Endodermal cell (in vitro differentiated cells): ENCODE measurements around the gene LONRF2. TPM values are rescaled to one million over a fixed set of nuclear protein-coding genes. Genes with fewer than 3 reads are reported as not detected.

Experiments
- DNase-seq: peaks from one replicate; pipeline ENCODE4 v3.0.0-alpha.2; 2017
- H3K27ac ChIP-seq: 2 replicates; pipeline ENCODE4 v1.5.1; 2013; ENCODE audit warnings: mild to moderate bottlenecking, low read depth, low read length, moderate library complexity
- H3K27me3 ChIP-seq: 2 replicates; pipeline ENCODE4 v1.6.1; 2013; ENCODE audit warnings: mild to moderate bottlenecking, low read length, moderate library complexity; ENCODE audit not compliant: insufficient read depth, control insufficient read depth, poor library complexity, severe bottlenecking
- H3K36me3 ChIP-seq: 2 replicates; pipeline ENCODE4 v1.7.0; 2013; ENCODE audit warnings: mild to moderate bottlenecking, low read length, moderate library complexity; ENCODE audit not compliant: control insufficient read depth, insufficient read depth
- H3K4me1 ChIP-seq: one replicate; pipeline ENCODE4 v1.7.0; 2013; ENCODE audit warnings: low read length; ENCODE audit not compliant: control insufficient read depth, insufficient read depth
- H3K4me3 ChIP-seq: 2 replicates; pipeline ENCODE4 v1.5.1; 2013; ENCODE audit warnings: mild to moderate bottlenecking, low read length, moderate library complexity
- H3K9ac ChIP-seq: 2 replicates; pipeline ENCODE4 v1.6.1; 2013; ENCODE audit warnings: mild to moderate bottlenecking, low read length, moderate library complexity; ENCODE audit not compliant: poor library complexity, severe bottlenecking; ENCODE audit errors: extremely low read depth
- H3K9me3 ChIP-seq: 2 replicates; pipeline ENCODE4 v1.6.1; 2013; ENCODE audit warnings: mild to moderate bottlenecking, low read length, moderate library complexity; ENCODE audit not compliant: control insufficient read depth
- H3K27ac Mint-ChIP-seq: 2 replicates; pipeline ENCODE4 v1.8.0; 2020; ENCODE audit warnings: mixed read lengths
- H3K27me3 Mint-ChIP-seq: 2 replicates; pipeline ENCODE4 v1.8.0; 2021; ENCODE audit warnings: mild to moderate bottlenecking, mixed read lengths; ENCODE audit not compliant: insufficient read depth
- H3K36me3 Mint-ChIP-seq: 2 replicates; pipeline ENCODE4 v1.8.0; 2020; ENCODE audit warnings: low read depth, mixed read lengths
- H3K4me1 Mint-ChIP-seq: 2 replicates; pipeline ENCODE4 v1.8.0; 2020; ENCODE audit warnings: mixed read lengths
- H3K4me3 Mint-ChIP-seq: 2 replicates; pipeline ENCODE4 v1.8.0; 2020; ENCODE audit warnings: mild to moderate bottlenecking, moderate library complexity, mixed read lengths
- H3K9me3 Mint-ChIP-seq: 2 replicates; pipeline ENCODE4 v1.8.0; 2020; ENCODE audit warnings: mild to moderate bottlenecking, mixed read lengths
- CTCF ChIP-seq: fragments of 200-600 bp; sonication (generic); conservative IDR thresholded peaks from 2 replicates; pipeline ENCODE4 v1.5.0; 2021; ENCODE audit warnings: antibody characterized with exemption, mild to moderate bottlenecking
- WGBS, 2 experiments: methylation state at CpG; one replicate each; pipeline versions ENCODE4 v1.1.5 to v1.1.7; 2013; ENCODE audit warnings: missing lambda C conversion rate in 2 of 2, mixed read lengths in 1 of 2; ENCODE audit not compliant: insufficient coverage in 1 of 2, insufficient read length in 1 of 2; 5-methylcytosine and 5-hydroxymethylcytosine counted together
- total RNA-seq, 2 donors: library from RNA; stranded (reverse); fragmentation: NEBNext Ultra II Directional in 1 of 2; extraction: Animal tissue kit (Norgen Biotek cat#: 25700) in 1 of 2; gene quantifications; 2 replicates in 1 of 2; 3 replicates in 1 of 2; pipeline ENCODE4 v1.2.1, GENCODE V29; 2021

The LONRF2 gene
- total RNA-seq, 2 donors from 2014 or later = 0.40 to 0.71 TPM

GRCh38 chr2:100266126-100266525, 56.2 kb downstream of the LONRF2 start:
- Mint-ChIP-seq H3K4me1 (no peaks in the 10 kb centered on the region), H3K27ac (no peak overlapping the region), H3K27me3 (no peaks in the 10 kb centered on the region), H3K4me3 (no peak overlapping the region), H3K9me3 (peaks cover 5% of the 10 kb centered on the region), H3K36me3 (no peaks in the 10 kb centered on the region)
- no peak for DNase-seq
- H3K4me1 ChIP-seq = no peaks in the 10 kb centered on the region
- H3K4me3 ChIP-seq = no peak overlapping the region
- no peak overlapping the region for H3K27ac ChIP-seq
- no peaks in the 10 kb centered on the region for H3K9me3 ChIP-seq
- TF ChIP-seq CTCF = no peak
- WGBS, 2 experiments = 88 to 94% methylated on average over 6 to 7 of the region's 7 CpGs
- H3K9ac ChIP-seq = no peak overlapping the region
- no peaks in the 10 kb centered on the region for H3K36me3 ChIP-seq
- H3K27me3 ChIP-seq = no peaks in the 10 kb centered on the region

- H3K27me3 ChIP-seq = no peaks in the 10 kb centered on the region
- no peak overlapping the region for H3K27ac ChIP-seq
- no peaks in the 10 kb centered on the region for H3K36me3 ChIP-seq
- H3K9me3 Mint-ChIP-seq = no peaks in the 10 kb centered on the region
- H3K4me3 Mint-ChIP-seq = no peak overlapping the region
- no peaks in the 10 kb centered on the region for H3K4me1 ChIP-seq
- no peak overlapping the region for H3K4me3 ChIP-seq
- TF ChIP-seq CTCF = no peak
- peaks cover 1% of the 10 kb centered on the region for H3K27me3 Mint-ChIP-seq
- H3K9me3 ChIP-seq = no peaks in the 10 kb centered on the region
- H3K36me3 Mint-ChIP-seq = no peaks in the 10 kb centered on the region
- no peaks in the 10 kb centered on the region for H3K4me1 Mint-ChIP-seq
- WGBS, 2 experiments = 90 to 92% methylated on average over 2 to 9 of the region's 9 CpGs
- H3K27ac Mint-ChIP-seq = no peak overlapping the region
- H3K9ac ChIP-seq = no peak overlapping the region
- DNase-seq = no peak
Observed at GRCh38 chr2:100265226-100265625, 57.1 kb downstream of the LONRF2 start.

DNA sequence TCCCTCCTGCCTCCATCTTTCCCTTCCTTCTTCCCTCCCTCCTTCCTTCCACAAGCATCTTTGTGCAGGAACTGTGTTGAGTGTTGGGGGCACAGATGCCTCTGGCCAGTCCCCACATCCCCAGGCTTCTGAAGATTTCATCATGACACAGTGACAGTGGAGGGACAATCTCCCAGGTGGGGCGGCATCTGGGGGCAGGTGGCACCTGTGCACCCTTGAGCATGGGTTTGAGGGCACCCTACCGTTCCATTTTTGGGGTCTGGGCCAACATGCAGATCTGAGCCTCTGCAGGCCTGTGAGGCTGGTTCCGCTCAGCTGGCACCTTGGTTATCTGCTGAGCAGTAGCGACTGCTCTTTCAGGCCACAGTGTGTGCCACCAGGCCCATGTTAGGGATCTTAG, 57.6 kb downstream of the LONRF2 start:
- H3K27me3 ChIP-seq = no peaks in the 10 kb centered on the region
- no peaks in the 10 kb centered on the region for H3K4me1 ChIP-seq
- no peak overlapping the region for H3K4me3 ChIP-seq
- TF ChIP-seq CTCF = no peak
- peaks cover 1% of the 10 kb centered on the region for H3K27me3 Mint-ChIP-seq
- 90% methylated on average over 2 to 4 of the region's 4 CpGs for WGBS, 2 experiments
- no peaks in the 10 kb centered on the region for H3K36me3 ChIP-seq
- H3K4me1 Mint-ChIP-seq = no peaks in the 10 kb centered on the region
- no peaks in the 10 kb centered on the region for H3K9me3 ChIP-seq
- no peaks in the 10 kb centered on the region for H3K9me3 Mint-ChIP-seq
- no peak for DNase-seq
- H3K9ac ChIP-seq = no peak overlapping the region
- H3K36me3 Mint-ChIP-seq = no peaks in the 10 kb centered on the region
- H3K4me3 Mint-ChIP-seq = no peak overlapping the region
- H3K27ac Mint-ChIP-seq = no peak overlapping the region
- no peak overlapping the region for H3K27ac ChIP-seq
